GM12864 (cell line): ENCODE measurements around the gene PEAK1.

Experiments used
- DNase-seq: peaks from one replicate; pipeline ENCODE4 v3.0.0-alpha.2; 2011; ENCODE audit warnings: low read depth
- H3K4me3 ChIP-seq: 2 replicates; pipeline ENCODE4 v1.5.1; 2011; ENCODE audit warnings: mild to moderate bottlenecking, low read depth, low read length, control low read depth
- CTCF ChIP-seq: IDR thresholded peaks from 2 replicates; pipeline ENCODE4 v1.5.1; 2011; ENCODE audit warnings: low read depth, mild to moderate bottlenecking, moderate library complexity, low read length, control low read depth, inconsistent platforms; ENCODE audit errors: missing control alignments

PEAK1 gene

GRCh38 chr15:77335298-77335697 lies 84.6 kb downstream of the PEAK1 start:
- TF ChIP-seq CTCF: no peak
- no peak for DNase-seq
- H3K4me3 ChIP-seq: no peak overlapping the region

GRCh38 chr15:77333166-77333565 lies 86.7 kb downstream of the PEAK1 start:
- DNase-seq: no peak
- H3K4me3 ChIP-seq: no peak overlapping the region
- no peak for TF ChIP-seq CTCF

- no peak for DNase-seq
- H3K4me3 ChIP-seq: no peak overlapping the region
- TF ChIP-seq CTCF: no peak
These were observed 90.7 kb downstream of the PEAK1 start for GRCh38 chr15:77329202-77329601.

- no peak overlapping the region for H3K4me3 ChIP-seq
- no peak for TF ChIP-seq CTCF
- no peak for DNase-seq
These were observed 91.9 kb downstream of the PEAK1 start for GRCh38 chr15:77327844-77328529.

GRCh38 chr15:77327168-77327567 lies 92.7 kb downstream of the PEAK1 start:
- no peak for DNase-seq
- no peak for TF ChIP-seq CTCF
- H3K4me3 ChIP-seq: no peak overlapping the region

- H3K4me3 ChIP-seq: no peak overlapping the region
- no peak for DNase-seq
- TF ChIP-seq CTCF: no peak
These were observed 93.5 kb downstream of the PEAK1 start for GRCh38 chr15:77326366-77326765.

GRCh38 chr15:77312523-77312922 lies 107.4 kb downstream of the PEAK1 start:
- no peak for DNase-seq
- TF ChIP-seq CTCF: no peak
- no peak overlapping the region for H3K4me3 ChIP-seq
